HepG2 (cell line): ENCODE measurements around the gene JHY. TPM values are rescaled to one million over a fixed set of nuclear protein-coding genes. Genes with fewer than 3 reads are reported as not detected.

ENCODE experiments used
- ATAC-seq: fragments of 200-7000 bp; cut with Tn5 transposase; 3 replicates; pipeline ENCODE4 v1.9.1; 2020; ENCODE audit warnings: mild to moderate bottlenecking, moderate library complexity
- BruUV-seq: library from RNA; stranded (reverse); fragments of 400-500 nt; replicated peaks from 2 replicates; lab custom pipeline; 2021; lab: Mats Ljungman, UMichigan
- CTCF ChIA-PET: fragments of 300-600 bp; formaldehyde crosslinking; extraction: SDS; loops from one replicate; lab custom pipeline; 2021; ENCODE audit warnings: low total read pairs, inconsistent platforms, low intra/inter-chr PET ratio; lab: Yijun Ruan, JAX
- POLR2A ChIA-PET: fragments of 350-600 bp; sonication (Branson Sonifier 250); formaldehyde crosslinking; loops from one replicate; lab custom pipeline; 2020; ENCODE audit warnings: antibody characterized with exemption, inconsistent platforms; lab: Yijun Ruan, JAX
- DNase-seq: peaks from one replicate; pipeline ENCODE4 v3.0.0-alpha.2; 2015; ENCODE audit warnings: low spot score
- FAIRE-seq: peaks from 3 replicates; lab custom pipeline; 2011; peaks lifted over from hg19 to GRCh38; lab: Jason Lieb, UNC
- H2AFZ ChIP-seq: one replicate; pipeline ENCODE4 v1.6.1; 2011; ENCODE audit warnings: low read length, inconsistent platforms
- H3K27ac ChIP-seq: fragments of 300-600 bp; 3 replicates; pipeline ENCODE4 v1.8.0; 2011; ENCODE audit warnings: mixed run types, mild to moderate bottlenecking, mixed read lengths, low read length, inconsistent platforms; ENCODE audit not compliant: insufficient read depth; ENCODE audit errors: extremely low read length
- H3K27me3 ChIP-seq, 2 experiments: fragments of 200-600 bp in 1 of 2; 2 replicates in 1 of 2; 3 replicates in 1 of 2; pipeline versions ENCODE4 v1.6.0 to v1.8.0; 2011; ENCODE audit warnings: low read length in 2 of 2, mild to moderate bottlenecking in 2 of 2, moderate library complexity in 2 of 2, inconsistent platforms in 1 of 2; ENCODE audit not compliant: insufficient read depth in 2 of 2, control insufficient read depth in 1 of 2
- H3K36me3 ChIP-seq, 2 experiments: fragments of 200-600 bp in 1 of 2; replicated peaks in 1 of 2; 2 replicates in 1 of 2; 3 replicates in 1 of 2; pipeline versions ENCODE4 v1.5.1 to v1.8.0; 2011; ENCODE audit warnings: low read length in 2 of 2, inconsistent platforms in 1 of 2; ENCODE audit not compliant: insufficient read depth in 2 of 2, control insufficient read depth in 1 of 2
- H3K4me1 ChIP-seq: 2 replicates; pipeline ENCODE4 v1.5.1; 2012; ENCODE audit warnings: low read length, inconsistent platforms; ENCODE audit not compliant: insufficient read depth
- H3K4me2 ChIP-seq: 2 replicates; pipeline ENCODE4 v1.6.0; 2011; ENCODE audit warnings: low read depth, low read length, inconsistent platforms
- H3K4me3 ChIP-seq, 3 experiments: fragments of 200-600 bp in 1 of 3; sonication (generic), shearing (Covaris generic) in 1 of 3; replicated peaks in 1 of 3; 2 replicates each; pipeline ENCODE4 v1.5.1; 2011 to 2016; ENCODE audit warnings: low read length in 3 of 3, inconsistent platforms in 2 of 3, low read depth in 2 of 3, mild to moderate bottlenecking in 2 of 3, control low read depth in 1 of 3, mixed read lengths in 1 of 3; ENCODE audit not compliant: insufficient read depth in 1 of 3
- H3K79me2 ChIP-seq: one replicate; pipeline ENCODE4 v1.6.1; 2011; ENCODE audit warnings: low read length, inconsistent platforms; ENCODE audit not compliant: insufficient read depth
- H3K9ac ChIP-seq: 2 replicates; pipeline ENCODE4 v1.6.0; 2011; ENCODE audit warnings: mild to moderate bottlenecking, low read depth, low read length, inconsistent platforms; ENCODE audit not compliant: insufficient read depth
- H3K9me3 ChIP-seq: 2 replicates; pipeline ENCODE4 v1.5.1; 2012; ENCODE audit warnings: mild to moderate bottlenecking, low read length
- H4K20me1 ChIP-seq: 2 replicates; pipeline ENCODE4 v1.6.0; 2011; ENCODE audit warnings: inconsistent platforms, mild to moderate bottlenecking, low read length, moderate library complexity; ENCODE audit not compliant: insufficient read depth
- ATF7 ChIP-seq, 2 experiments: fragments of 450-650 bp in 1 of 2; sonication (generic) in 1 of 2; formaldehyde crosslinking in 1 of 2; IDR thresholded peaks; 2 replicates each; pipeline versions ENCODE4 v1.4.0 to v1.6.1; 2016 to 2020; ENCODE audit warnings: antibody characterized with exemption in 1 of 2, mild to moderate bottlenecking in 1 of 2, missing genetic modification reagents in 1 of 2
- FOXO1 ChIP-seq: sonication (generic); formaldehyde crosslinking; IDR thresholded peaks from 2 replicates; pipeline ENCODE4 v1.4.0; 2020; ENCODE audit warnings: missing genetic modification reagents
- HNF1B ChIP-seq: sonication (generic); formaldehyde crosslinking; IDR thresholded peaks from 2 replicates; pipeline ENCODE4 v1.5.1; 2020; ENCODE audit warnings: mild to moderate bottlenecking, moderate library complexity, missing genetic modification reagents
- MNT ChIP-seq: fragments of 450-650 bp; IDR thresholded peaks from 2 replicates; pipeline ENCODE4 v1.6.1; 2016
- SNAPC4 ChIP-seq: sonication (generic); formaldehyde crosslinking; IDR thresholded peaks from 2 replicates; pipeline ENCODE4 v1.4.0; 2020; ENCODE audit warnings: mild to moderate bottlenecking, missing genetic modification reagents
- ZNF710 ChIP-seq: sonication (generic); formaldehyde crosslinking; IDR thresholded peaks from 2 replicates; pipeline ENCODE4 v1.5.0; 2020; ENCODE audit warnings: mild to moderate bottlenecking, missing genetic modification reagents, borderline replicate concordance
- ZNF720 ChIP-seq: sonication (generic); formaldehyde crosslinking; IDR thresholded peaks from 2 replicates; pipeline ENCODE4 v1.4.0; 2020; ENCODE audit warnings: missing genetic modification reagents
- WGBS: methylation state at CpG from one replicate; pipeline ENCODE4 v1.1.6; 2017; ENCODE audit warnings: low lambda C conversion rate; 5-methylcytosine and 5-hydroxymethylcytosine counted together
- in situ Hi-C: cut with HindIII; loops from 2 replicates; pipeline ENCODE4 v1.10.0; 2017; ENCODE audit warnings: low pct_unique_long_range_greater_than_20kb; ENCODE audit not compliant: extremely low pct_ligation_motif_present
- intact Hi-C: fragments of 100-400 bp; cut with micrococcal nuclease; formaldehyde crosslinking; loops from one replicate; pipeline ENCODE4 v1.10.0; 2022; ENCODE audit not compliant: unreplicated experiment
- polyA plus RNA-seq, 8 experiments: library from polyadenylated mRNA; depleted of rRNA in 3 of 8; stranded (reverse) in 7 of 8; unstranded in 1 of 8; fragments of >200 nt; fragmentation: Illumina TruSeq in 4 of 8; extraction: Trizol in 4 of 8; gene quantifications; 2 replicates each; pipeline versions ENCODE4 v1.2.1 to v1.2.3, GENCODE V29; 2011 to 2016; ENCODE audit warnings: low read depth in 4 of 8, missing spikeins in 1 of 8, mixed read lengths in 1 of 8; ENCODE audit not compliant: insufficient read depth in 1 of 8
- total RNA-seq, 5 experiments: library from RNA; depleted of rRNA; stranded (reverse); fragments of >200 nt; fragmentation: Illumina TruSeq; extraction: Trizol; gene quantifications; 2 replicates each; pipeline ENCODE4 v1.2.3, GENCODE V29; 2016; ENCODE audit warnings: low read depth in 1 of 5

JHY gene
- total and polyA plus RNA-seq, 2 of the 13 experiments (the other 11 are each of a cell fraction or from before 2014, with no cell fraction given) = not detected

GRCh38 chr11:122888162-122888561 lies 5.6 kb downstream of the JHY start:
- H3K36me3 ChIP-seq = no peaks in the 10 kb centered on the region
- intact Hi-C loops (no loop called here), in situ Hi-C loops (no loop called here)
- FAIRE-seq (no peak), ATAC-seq (no peak), DNase-seq (no peak)
- no peaks in the 10 kb centered on the region for H3K4me1 ChIP-seq
- H3K9ac ChIP-seq = no peak overlapping the region
- no peak overlapping the region for H3K4me2 ChIP-seq
- no peaks in the 10 kb centered on the region for H3K79me2 ChIP-seq
- POLR2A ChIA-PET = no interaction called here
- H2AFZ ChIP-seq = no peak overlapping the region
- no peaks in the 10 kb centered on the region for H4K20me1 ChIP-seq
- 0% methylated on average over 2 of the region's 2 CpGs for WGBS
- no TSS peak for BruUV-seq
- no peak overlapping the region for H3K27ac ChIP-seq
- TF ChIP-seq ATF7 (IDR thresholded peaks at IDR 0.05) (peak; percentile 77), ATF7 (CRISPR knock-in tag; IDR thresholded peaks at IDR 0.05) (no peak), FOXO1 (CRISPR knock-in tag) (no peak)
- TF ChIP-seq, all 625 proteins: peak for 1
- no peak overlapping the region for H3K4me3 ChIP-seq
- CTCF ChIA-PET = no interaction called here
- H3K9me3 ChIP-seq = no peaks in the 10 kb centered on the region
- H3K27me3 ChIP-seq = peaks cover 1 to 15% of the 10 kb centered on the region in 2 experiments; a peak in 2 of 5 replicates

GRCh38 chr11:122893131-122893530 lies 10.6 kb downstream of the JHY start:
- POLR2A ChIA-PET = no interaction called here
- H3K27ac ChIP-seq = no peak overlapping the region
- TF ChIP-seq MNT = no peak
- TF ChIP-seq SNAPC4 (CRISPR knock-in tag) = no peak
- TF ChIP-seq ZNF720 (CRISPR knock-in tag) = no peak
- TF ChIP-seq ZNF710 (CRISPR knock-in tag) = no peak
- no peak for TF ChIP-seq HNF1B (CRISPR knock-in tag)

More at GRCh38 chr11:122893131-122893530, 10.6 kb downstream of the JHY start:
- in situ Hi-C loops = no loop called here
- no peaks in the 10 kb centered on the region for H3K9me3 ChIP-seq
- H2AFZ ChIP-seq = no peak overlapping the region
- H3K4me3 ChIP-seq = no peak overlapping the region
- H4K20me1 ChIP-seq = no peaks in the 10 kb centered on the region
- H3K79me2 ChIP-seq = no peaks in the 10 kb centered on the region
- no peak for DNase-seq
- BruUV-seq = no TSS peak
- intact Hi-C loops = no loop called here
- FAIRE-seq = no peak
- CTCF ChIA-PET = no interaction called here
- WGBS = 3% methylated on average over 5 of the region's 5 CpGs
- H3K4me2 ChIP-seq = no peak overlapping the region
- H3K4me1 ChIP-seq = no peaks in the 10 kb centered on the region
- no peaks in the 10 kb centered on the region for H3K36me3 ChIP-seq
- H3K9ac ChIP-seq = no peak overlapping the region
- H3K27me3 ChIP-seq = 0 out of 5 replicates have a peak, but pooled peaks cover under 1 to 8% of the 10 kb centered on the region in 2 experiments
- ATAC-seq = no peak
